Activated CD4-positive, alpha-beta memory T cell treated with anti-CD3 and anti-CD28 coated beads, Interleukin-2, amount 10 ng/mL, durations not matched to agents 7 days and 5 days (primary cell): ENCODE data around the gene BRME1. TPM values are rescaled to one million over a fixed set of nuclear protein-coding genes. Genes with fewer than 3 reads are reported as not detected.

Experiments
- CTCF ChIA-PET: fragments of 350-600 bp; sonication (Branson Sonifier 250); formaldehyde crosslinking; loops from one replicate; lab custom pipeline; 2021; ENCODE audit warnings: antibody characterized with exemption, inconsistent platforms; lab: Charles Lee
- POLR2A ChIA-PET: fragments of 350-600 bp; sonication (Branson Sonifier 250); formaldehyde crosslinking; loops from one replicate; lab custom pipeline; 2021; ENCODE audit warnings: antibody characterized with exemption; lab: Charles Lee
- DNase-seq: peaks from one replicate; pipeline ENCODE4 v3.0.0-alpha.2; 2020
- H3K27ac Mint-ChIP-seq: one replicate; pipeline ENCODE4 v1.8.0; 2021; ENCODE audit warnings: mild to moderate bottlenecking, mixed read lengths
- H3K27me3 Mint-ChIP-seq: one replicate; pipeline ENCODE4 v1.8.0; 2021; ENCODE audit warnings: mixed read lengths
- H3K36me3 Mint-ChIP-seq: one replicate; pipeline ENCODE4 v1.8.0; 2021; ENCODE audit warnings: low read depth, mixed read lengths
- H3K4me1 Mint-ChIP-seq: one replicate; pipeline ENCODE4 v1.8.0; 2021; ENCODE audit warnings: mixed read lengths
- H3K4me3 Mint-ChIP-seq: one replicate; pipeline ENCODE4 v1.8.0; 2021; ENCODE audit warnings: mild to moderate bottlenecking, mixed read lengths
- H3K9me3 Mint-ChIP-seq: one replicate; pipeline ENCODE4 v1.8.0; 2021; ENCODE audit warnings: mixed read lengths
- total RNA-seq, 2 experiments: library from RNA; stranded (reverse); gene quantifications; one replicate each; pipeline ENCODE4 v1.2.3, GENCODE V29; 2021

Gene BRME1
- total RNA-seq, 2 experiments from 2014 or later: 3.8 to 4.4 TPM

DNA sequence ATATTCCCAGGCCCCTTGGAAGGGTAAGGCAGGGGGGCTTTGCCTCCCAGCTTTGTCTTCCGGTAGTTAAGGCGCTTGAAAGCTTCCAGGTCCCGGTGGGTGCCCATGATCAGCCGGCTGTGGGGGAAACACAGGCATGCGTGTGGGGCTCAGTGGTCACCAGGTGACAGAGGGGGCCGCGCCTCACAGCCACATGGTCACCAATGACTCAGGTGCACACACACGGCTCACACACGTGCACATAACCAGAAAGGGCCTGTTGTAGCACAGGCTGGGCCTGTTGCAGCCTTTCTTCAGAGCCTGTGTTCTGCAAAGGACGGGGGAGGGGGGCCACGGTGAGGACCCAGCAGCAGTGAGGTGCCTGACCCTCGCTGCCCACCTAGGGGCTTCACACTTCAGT is 23.1 kb downstream of the BRME1 start:
- ChIA-PET CTCF (interaction anchor here (0.7 to 3.2 kb wide), 7 partner anchors 21 to 254 kb away, joined by 3 to 15 read pairs (median 5); partner anchors contain the start of genes ASF1B and IL27RA), POLR2A (interaction anchor here (0.7 to 3.5 kb wide), 9 partner anchors 28 to 636 kb away, joined by 3 to 18 read pairs (median 4); partner anchors contain the start of genes ASF1B, DNAJB1, IL27RA and RFX1)
- peak overlapping the region; percentile 80 for H3K27ac Mint-ChIP-seq
- no peaks in the 10 kb centered on the region for H3K9me3 Mint-ChIP-seq
- no peak overlapping the region for H3K4me3 Mint-ChIP-seq
- H3K36me3 Mint-ChIP-seq: no peaks in the 10 kb centered on the region
- H3K27me3 Mint-ChIP-seq: no peaks in the 10 kb centered on the region
- H3K4me1 Mint-ChIP-seq: peaks cover 46% of the 10 kb centered on the region
- DNase-seq: no peak

DNA sequence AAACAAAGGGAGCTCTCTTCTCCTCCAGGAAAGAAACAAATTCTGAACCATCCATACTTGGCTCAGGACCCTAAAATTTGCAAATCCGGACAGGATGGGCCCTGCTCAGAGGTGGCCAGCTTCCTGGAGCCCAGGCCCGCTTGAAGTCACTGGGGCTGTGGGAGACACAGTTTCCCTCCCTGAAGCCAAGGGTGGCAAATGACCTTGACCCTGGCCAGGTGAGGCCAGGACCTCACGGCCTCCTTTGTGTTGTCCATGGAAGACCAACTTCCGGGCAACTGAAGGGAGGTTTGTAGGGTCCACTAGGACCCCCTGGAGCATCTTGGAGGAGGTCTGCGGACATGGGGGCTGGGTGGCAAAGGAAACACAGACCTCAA is 23.5 kb downstream of the BRME1 start:
- peak overlapping the region; percentile 52 for H3K4me3 Mint-ChIP-seq
- no peaks in the 10 kb centered on the region for H3K27me3 Mint-ChIP-seq
- H3K4me1 Mint-ChIP-seq: peaks cover 43% of the 10 kb centered on the region
- no peaks in the 10 kb centered on the region for H3K36me3 Mint-ChIP-seq
- DNase-seq: no peak
- CTCF ChIA-PET: interaction anchor here (0.7 to 5.3 kb wide), 12 partner anchors 20 to 255 kb away, joined by 3 to 52 read pairs (median 8); partner anchors contain the start of genes ASF1B, IL27RA and MISP3
- POLR2A ChIA-PET: interaction anchor here (0.7 to 3.5 kb wide), 12 partner anchors 21 to 636 kb away, joined by 3 to 18 read pairs (median 4); partner anchors contain the start of genes ASF1B, BRME1, CC2D1A and DNAJB1
- H3K9me3 Mint-ChIP-seq: no peaks in the 10 kb centered on the region
- peak overlapping the region; percentile 80 for H3K27ac Mint-ChIP-seq

- Mint-ChIP-seq H3K27ac (peak overlapping the region; percentile 80), H3K27me3 (no peaks in the 10 kb centered on the region), H3K36me3 (no peaks in the 10 kb centered on the region), H3K4me3 (peak overlapping the region; percentile 52), H3K4me1 (peaks cover 39% of the 10 kb centered on the region), H3K9me3 (no peaks in the 10 kb centered on the region)
- DNase-seq: peak; percentile 71
- ChIA-PET CTCF (interaction anchor here (0.7 to 5.3 kb wide), 13 partner anchors 20 to 466 kb away, joined by 3 to 52 read pairs (median 5); partner anchors contain the start of genes ASF1B, IL27RA and MISP3), POLR2A (interaction anchor here (0.6 to 3.5 kb wide), 15 partner anchors 21 to 637 kb away, joined by 3 to 18 read pairs (median 4); partner anchors contain the start of genes ASF1B, BRME1, CC2D1A and DNAJB1)
Measured at GRCh38 chr19:13881692-13882418, 24.1 kb downstream of the BRME1 start.

DNA sequence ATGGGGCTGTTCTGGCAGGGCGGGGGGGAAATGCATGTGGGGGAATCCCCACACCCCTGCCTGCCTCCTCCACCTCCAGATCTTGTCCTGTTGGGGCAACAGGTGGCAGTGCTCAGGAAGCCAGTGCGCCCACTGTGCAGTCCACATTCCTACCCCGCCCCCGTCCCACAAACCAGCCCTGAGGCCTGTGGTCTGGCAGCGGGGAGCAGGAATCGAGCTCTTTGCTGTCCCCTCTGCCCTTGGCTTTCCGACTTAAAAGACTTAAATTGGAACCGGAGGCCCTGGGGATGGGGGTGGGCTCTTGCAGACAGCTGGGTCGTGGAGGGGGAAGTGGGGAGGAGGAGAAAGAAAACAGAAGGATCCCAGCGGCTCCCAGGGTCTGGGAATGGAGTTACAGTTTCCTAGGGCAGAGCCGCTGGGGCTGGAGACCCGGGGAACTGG is 24.6 kb downstream of the BRME1 start:
- H3K9me3 Mint-ChIP-seq: no peaks in the 10 kb centered on the region
- CTCF ChIA-PET: interaction anchor here (0.8 to 5.3 kb wide), 15 partner anchors 22 to 467 kb away, joined by 3 to 52 read pairs (median 5); partner anchors contain the start of genes ASF1B, C19orf53, IL27RA and MISP3
- POLR2A ChIA-PET: interaction anchor here (0.6 to 3.5 kb wide), 16 partner anchors 22 to 637 kb away, joined by 3 to 18 read pairs (median 4); partner anchors contain the start of genes ASF1B, BRME1, CC2D1A and DNAJB1
- no peak overlapping the region for H3K4me3 Mint-ChIP-seq
- no peaks in the 10 kb centered on the region for H3K27me3 Mint-ChIP-seq
- H3K36me3 Mint-ChIP-seq: no peaks in the 10 kb centered on the region
- peak overlapping the region; percentile 80 for H3K27ac Mint-ChIP-seq
- peak; percentile 31 for DNase-seq
- peaks cover 37% of the 10 kb centered on the region for H3K4me1 Mint-ChIP-seq

GRCh38 chr19:13880059-13881043 is 25.6 kb downstream of the BRME1 start:
- Mint-ChIP-seq H3K4me3 (peak overlapping the region; percentile 19), H3K4me1 (peaks cover 35% of the 10 kb centered on the region), H3K9me3 (no peaks in the 10 kb centered on the region), H3K27ac (peak overlapping the region; percentile 80), H3K36me3 (no peaks in the 10 kb centered on the region), H3K27me3 (no peaks in the 10 kb centered on the region)
- POLR2A ChIA-PET: interaction anchor here (0.6 to 3.5 kb wide), 11 partner anchors 26 to 257 kb away, joined by 3 to 18 read pairs (median 3); partner anchors contain the start of genes ASF1B, BRME1, CC2D1A and IL27RA
- CTCF ChIA-PET: interaction anchor here (0.5 to 5.3 kb wide), 23 partner anchors 22 to 581 kb away, joined by 3 to 52 read pairs (median 4); partner anchors contain the start of genes C19orf53, MISP3 and RFX1
- peak; percentile 99 for DNase-seq

- ChIA-PET POLR2A (no interaction called here), CTCF (interaction anchor here (1.5 to 5.3 kb wide), 3 partner anchors 182 to 259 kb away, joined by 3 to 52 read pairs (median 6); partner anchors contain the start of genes ASF1B and MISP3)
- Mint-ChIP-seq H3K27ac (no peak overlapping the region), H3K36me3 (no peaks in the 10 kb centered on the region), H3K27me3 (peaks cover 5% of the 10 kb centered on the region), H3K9me3 (no peaks in the 10 kb centered on the region), H3K4me1 (peaks cover 27% of the 10 kb centered on the region), H3K4me3 (no peak overlapping the region)
- DNase-seq: no peak
Measured at GRCh38 chr19:13877303-13877702, 28.6 kb downstream of the BRME1 start.

GRCh38 chr19:13876834-13877233 is 29.1 kb downstream of the BRME1 start, which contains the start of gene NANOS3:
Gene NANOS3, plus strand, starts transcription at chr19:13877134. Its CDS starts 115 bp downstream, at chr19:13877249.
- Mint-ChIP-seq H3K9me3 (no peaks in the 10 kb centered on the region), H3K4me3 (no peak within 1 kb of the TSS), H3K27ac (no peak within 1 kb of the TSS), H3K36me3 (no peaks in the 10 kb centered on the region), H3K27me3 (peaks cover 5% of the 10 kb centered on the region), H3K4me1 (peaks cover 23% of the 10 kb centered on the region)
- POLR2A ChIA-PET: no interaction called here
- CTCF ChIA-PET: interaction anchor here (1.3 to 1.6 kb wide), 3 partner anchors 182 to 260 kb away, joined by 3 to 6 read pairs (median 3); partner anchors contain the start of gene ASF1B
- no peak for DNase-seq

DNA sequence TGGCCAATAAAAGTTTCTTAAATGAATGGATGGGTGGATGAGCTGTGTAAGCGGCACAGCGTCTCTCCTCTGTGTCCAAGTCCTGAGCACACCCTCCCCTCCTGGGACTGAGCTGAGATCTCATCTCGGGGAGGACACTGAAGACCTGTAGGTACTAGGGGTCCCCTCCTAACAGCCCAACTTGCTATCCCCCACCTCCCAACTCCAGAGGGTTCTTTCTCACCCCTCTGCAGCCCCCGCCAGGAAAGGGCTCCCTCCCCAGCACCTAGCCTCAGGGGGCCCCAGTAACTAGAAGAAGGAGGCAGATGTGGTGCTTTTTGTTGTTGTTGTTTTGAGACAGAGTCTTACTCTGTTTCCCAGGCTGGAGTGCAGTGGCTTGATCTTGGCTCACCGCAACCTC is 30.1 kb downstream of the BRME1 start:
- H3K4me1 Mint-ChIP-seq: peaks cover 13% of the 10 kb centered on the region
- no peak for DNase-seq
- peaks cover 7% of the 10 kb centered on the region for H3K27me3 Mint-ChIP-seq
- H3K36me3 Mint-ChIP-seq: no peaks in the 10 kb centered on the region
- H3K9me3 Mint-ChIP-seq: no peaks in the 10 kb centered on the region
- no peak overlapping the region for H3K27ac Mint-ChIP-seq
- ChIA-PET POLR2A (no interaction called here), CTCF (interaction anchor here (1.3 to 1.5 kb wide), 2 partner anchors 198 to 261 kb away, joined by 3 read pairs; partner anchors contain the start of gene ASF1B)
- no peak overlapping the region for H3K4me3 Mint-ChIP-seq

- no peak for DNase-seq
- Mint-ChIP-seq H3K36me3 (no peaks in the 10 kb centered on the region), H3K4me1 (peaks cover 2% of the 10 kb centered on the region), H3K27ac (no peak overlapping the region), H3K9me3 (no peaks in the 10 kb centered on the region), H3K27me3 (peaks cover 7% of the 10 kb centered on the region), H3K4me3 (no peak overlapping the region)
- ChIA-PET POLR2A (no interaction called here), CTCF (interaction anchor here (0.7 to 3.6 kb wide), 3 partner anchors 11 to 185 kb away, joined by 3 to 17 read pairs (median 3); no protein-coding TSS in a partner anchor)
Measured at GRCh38 chr19:13873834-13874515, 31.9 kb downstream of the BRME1 start.

GRCh38 chr19:13872695-13873389 is 33.1 kb downstream of the BRME1 start:
- H3K27ac Mint-ChIP-seq: no peak overlapping the region
- H3K36me3 Mint-ChIP-seq: no peaks in the 10 kb centered on the region
- ChIA-PET CTCF (interaction anchor here (1.1 to 3.6 kb wide), 5 partner anchors 10 to 164 kb away, joined by 3 to 17 read pairs (median 3); partner anchors contain the start of gene IL27RA), POLR2A (interaction anchor here (0.7 kb wide), 1 partner anchor 10 kb away, joined by 3 read pairs; no protein-coding TSS in a partner anchor)
- H3K27me3 Mint-ChIP-seq: peaks cover 7% of the 10 kb centered on the region
- peak overlapping the region; percentile 57 for H3K4me3 Mint-ChIP-seq
- DNase-seq: peak; percentile 41
- no peaks in the 10 kb centered on the region for H3K9me3 Mint-ChIP-seq
- peaks cover 2% of the 10 kb centered on the region for H3K4me1 Mint-ChIP-seq
